GM23338 (cell line): Measurements from ENCODE around the gene CMKLR1. TPM values are rescaled to one million over a fixed set of nuclear protein-coding genes. Genes with fewer than 3 reads are reported as not detected.

ENCODE experiments used
- ATAC-seq: fragments of 200-7000 bp; cut with Tn5 transposase; 3 replicates; pipeline ENCODE4 v1.9.1; 2020
- DNase-seq: peaks from one replicate; pipeline ENCODE4 v3.0.0-alpha.2; 2015; ENCODE audit warnings: low spot score
- H2AFZ ChIP-seq: fragments of 200-600 bp; sonication (generic); 2 replicates; pipeline ENCODE4 v1.8.0; 2016; ENCODE audit warnings: antibody characterized with exemption, mild to moderate bottlenecking, moderate library complexity
- H3F3A ChIP-seq: fragments of 200-600 bp; sonication (generic); replicated peaks from 2 replicates; pipeline ENCODE4 v1.8.0; 2017; ENCODE audit warnings: antibody characterized with exemption, mixed run types, low read depth
- H3K27ac ChIP-seq: fragments of 200-600 bp; sonication (generic); 2 replicates; pipeline ENCODE4 v1.6.1; 2016; ENCODE audit warnings: low read depth
- H3K27me3 ChIP-seq: fragments of 200-600 bp; sonication (generic); 2 replicates; pipeline ENCODE4 v1.8.0; 2016; ENCODE audit warnings: mild to moderate bottlenecking, mixed run types, moderate library complexity; ENCODE audit not compliant: insufficient read depth
- H3K36me3 ChIP-seq: fragments of 200-600 bp; sonication (generic); 2 replicates; pipeline ENCODE4 v1.8.0; 2016; ENCODE audit warnings: mild to moderate bottlenecking; ENCODE audit not compliant: insufficient read depth
- H3K4me1 ChIP-seq: fragments of 200-600 bp; sonication (generic); 2 replicates; pipeline ENCODE4 v1.8.0; 2016; ENCODE audit warnings: mild to moderate bottlenecking, moderate library complexity; ENCODE audit not compliant: insufficient read depth
- H3K4me2 ChIP-seq: fragments of 200-600 bp; sonication (generic); 2 replicates; pipeline ENCODE4 v1.7.1; 2017; ENCODE audit warnings: mixed run types
- H3K4me3 ChIP-seq: fragments of 200-600 bp; sonication (generic); 2 replicates; pipeline ENCODE4 v1.6.1; 2016; ENCODE audit warnings: mixed run types
- H3K79me2 ChIP-seq: fragments of 200-600 bp; sonication (generic); replicated peaks from 2 replicates; pipeline ENCODE4 v1.8.0; 2017; ENCODE audit warnings: mild to moderate bottlenecking; ENCODE audit not compliant: insufficient read depth
- H3K9me2 ChIP-seq: fragments of 200-600 bp; sonication (generic); 2 replicates; pipeline ENCODE4 v1.8.0; 2017; ENCODE audit not compliant: insufficient read depth
- H4K20me1 ChIP-seq: fragments of 200-600 bp; sonication (generic); replicated peaks from 2 replicates; pipeline ENCODE4 v1.8.0; 2017; ENCODE audit warnings: mild to moderate bottlenecking; ENCODE audit not compliant: insufficient read depth
- H3K27ac Mint-ChIP-seq: 2 replicates; pipeline ENCODE4 v1.8.0; 2020; ENCODE audit warnings: inconsistent platforms, mild to moderate bottlenecking, moderate library complexity, mixed read lengths
- H3K27me3 Mint-ChIP-seq: 3 replicates; pipeline ENCODE4 v1.8.0; 2022; ENCODE audit warnings: low read depth, mild to moderate bottlenecking, moderate library complexity, mixed read lengths, inconsistent platforms; ENCODE audit not compliant: insufficient read depth, poor library complexity
- H3K36me3 Mint-ChIP-seq: 3 replicates; pipeline ENCODE4 v1.8.0; 2021; ENCODE audit warnings: low read depth, mild to moderate bottlenecking, inconsistent platforms, moderate library complexity, mixed read lengths
- H3K4me1 Mint-ChIP-seq: 3 replicates; pipeline ENCODE4 v1.8.0; 2020; ENCODE audit warnings: mild to moderate bottlenecking, inconsistent platforms, mixed read lengths
- H3K4me3 Mint-ChIP-seq: 3 replicates; pipeline ENCODE4 v1.8.0; 2021; ENCODE audit warnings: moderate library complexity, mild to moderate bottlenecking, inconsistent platforms, mixed read lengths
- H3K9me3 Mint-ChIP-seq: 3 replicates; pipeline ENCODE4 v1.8.0; 2020; ENCODE audit warnings: moderate library complexity, mild to moderate bottlenecking, inconsistent platforms, mixed read lengths
- CTCF ChIP-seq, 2 experiments: fragments of 200-600 bp in 1 of 2; sonication (generic) in 1 of 2; conservative IDR thresholded peaks; 2 replicates each; pipeline versions ENCODE4 v1.5.1 to v1.6.1; 2016 to 2017; ENCODE audit warnings: antibody characterized with exemption in 2 of 2, low read depth in 2 of 2, mild to moderate bottlenecking in 2 of 2, moderate library complexity in 1 of 2
- ETS1 ChIP-seq: IDR thresholded peaks from 2 replicates; pipeline ENCODE4 v1.6.1; 2016; ENCODE audit warnings: antibody characterized with exemption
- EZH2phosphoT487 ChIP-seq: fragments of 200-600 bp; sonication (generic); IDR thresholded peaks from one replicate; pipeline ENCODE4 v1.8.1; 2018; ENCODE audit warnings: antibody characterized with exemption; ENCODE audit not compliant: unreplicated experiment
- JUNB ChIP-seq: IDR thresholded peaks from one replicate; pipeline ENCODE4 v1.6.1; 2016; ENCODE audit warnings: antibody characterized with exemption; ENCODE audit not compliant: unreplicated experiment
- POLR2AphosphoS5 ChIP-seq: IDR thresholded peaks from 2 replicates; pipeline ENCODE4 v1.6.1; 2016; ENCODE audit warnings: antibody characterized with exemption, low read depth
- REST ChIP-seq: IDR thresholded peaks from one replicate; pipeline ENCODE4 v1.6.1; 2018; ENCODE audit warnings: antibody characterized with exemption; ENCODE audit not compliant: unreplicated experiment
- ZNF462 ChIP-seq: fragments of 250-450 bp; sonication (Bioruptor Pico); IDR thresholded peaks from 2 replicates; pipeline ENCODE4 v1.5.0; 2020; ENCODE audit warnings: mild to moderate bottlenecking, moderate library complexity
- polyA plus RNA-seq: library from polyadenylated mRNA; unstranded; fragments of >200 nt; fragmentation: Nextera tagmentation; extraction: Ambion mirVana; gene quantifications from 2 replicates; pipeline ENCODE4 v1.2.1, GENCODE V29; 2016
- total RNA-seq: library from RNA; depleted of rRNA; stranded (reverse); fragments of >200 nt; shearing (Covaris generic); gene quantifications from 2 replicates; pipeline ENCODE4 v1.2.3, GENCODE V29; 2014

Gene CMKLR1
- total and polyA plus RNA-seq, 2 experiments from 2014 or later = 0.40 to 2.6 TPM

- no peaks in the 10 kb centered on the region for H3K36me3 Mint-ChIP-seq
- peaks cover 5% of the 10 kb centered on the region for H3K27me3 Mint-ChIP-seq
- peaks cover 25% of the 10 kb centered on the region for H3K4me1 Mint-ChIP-seq
- no peaks in the 10 kb centered on the region for H3K36me3 ChIP-seq
- H3K27me3 ChIP-seq = no peaks in the 10 kb centered on the region
- H3K27ac ChIP-seq = no peak overlapping the region
- ATAC-seq (no peak), DNase-seq (no peak)
- no peak for TF ChIP-seq CTCF (conservative IDR thresholded peaks at IDR 0.05; ENCODE audit: low read depth in 2 of 2)
- TF ChIP-seq REST = no peak
- TF ChIP-seq JUNB = no peak
- TF ChIP-seq ZNF462 (CRISPR knock-in tag) = no peak
- no peak for TF ChIP-seq ETS1
- TF ChIP-seq POLR2AphosphoS5 = no peak
- no peak for TF ChIP-seq EZH2phosphoT487
- H3K4me3 ChIP-seq = no peak overlapping the region
- H3K4me3 Mint-ChIP-seq = no peak overlapping the region
- no peaks in the 10 kb centered on the region for H3F3A ChIP-seq
- peaks cover 25% of the 10 kb centered on the region for H3K4me1 ChIP-seq
- H3K79me2 ChIP-seq = no peaks in the 10 kb centered on the region
- no peak overlapping the region for H2AFZ ChIP-seq
- no peak overlapping the region for H3K4me2 ChIP-seq
- no peaks in the 10 kb centered on the region for H3K9me3 Mint-ChIP-seq
- no peaks in the 10 kb centered on the region for H3K9me2 ChIP-seq
- no peaks in the 10 kb centered on the region for H4K20me1 ChIP-seq
- no peak overlapping the region for H3K27ac Mint-ChIP-seq
Measured at GRCh38 chr12:108322998-108323397, 16.1 kb downstream of the CMKLR1 start.
